Posterior cingulate gyrus (tissue), 11 donors: ENCODE measurements around the gene MAP1B.

Experiments
- DNase-seq, 10 donors: peaks; one replicate each; pipeline versions ENCODE4 v3.0.0 to v3.0.0-alpha.2; 2020 to 2021; ENCODE audit warnings: mixed read lengths in 3 of 10
- intact Hi-C: fragments of 100-400 bp; cut with DNase I; formaldehyde crosslinking; loops from one replicate; pipeline ENCODE4 v1.15.1; 2023

MAP1B gene

GRCh38 chr5:72126796-72127195, 19.5 kb downstream of the MAP1B start:
- DNase-seq = no peak
- intact Hi-C loops = no loop called here

- intact Hi-C loops = no loop called here
- no peak for DNase-seq
Observed at GRCh38 chr5:72129725-72130124, 22.4 kb downstream of the MAP1B start.

- no peak for DNase-seq
- intact Hi-C loops = no loop called here
Observed at GRCh38 chr5:72130351-72130761, 23.1 kb downstream of the MAP1B start.

GRCh38 chr5:72133212-72133990, 26.1 kb downstream of the MAP1B start:
- DNase-seq = no peak
- intact Hi-C loops = no loop called here

GRCh38 chr5:72134226-72134899, 27.1 kb downstream of the MAP1B start:
- DNase-seq = no peak
- intact Hi-C loops = no loop called here

- DNase-seq = no peak
- intact Hi-C loops = loop anchor here (1.0 to 5.0 kb wide), 2 partner anchors 107 to 169 kb away; no protein-coding TSS in a partner anchor
Observed at GRCh38 chr5:72137826-72138409, 30.6 kb downstream of the MAP1B start.

- no peak for DNase-seq
- intact Hi-C loops = loop anchor here (5.0 kb wide), 1 partner anchor 168 kb away; no protein-coding TSS in a partner anchor
Observed at GRCh38 chr5:72138943-72139521, 31.8 kb downstream of the MAP1B start.

GRCh38 chr5:72140711-72141110, 33.4 kb downstream of the MAP1B start:
- DNase-seq = no peak
- intact Hi-C loops = no loop called here

- intact Hi-C loops = no loop called here
Observed at GRCh38 chr5:72141440-72142355, 34.4 kb downstream of the MAP1B start.

GRCh38 chr5:72144762-72145161, 37.5 kb downstream of the MAP1B start:
- intact Hi-C loops = no loop called here
- peak in 1 of 10 donors; percentile 50 for DNase-seq

More at GRCh38 chr5:72141440-72142355, 34.4 kb downstream of the MAP1B start:
- peak in 1 of 10 donors; percentile 24 for DNase-seq

GRCh38 chr5:72145348-72145747, 38.1 kb downstream of the MAP1B start:
- intact Hi-C loops = no loop called here
- no peak for DNase-seq

GRCh38 chr5:72146056-72146455, 38.8 kb downstream of the MAP1B start:
- no peak for DNase-seq
- intact Hi-C loops = no loop called here

GRCh38 chr5:72147569-72147968, 40.3 kb downstream of the MAP1B start:
- DNase-seq = no peak
- intact Hi-C loops = no loop called here

GRCh38 chr5:72149742-72150141, 42.5 kb downstream of the MAP1B start:
- DNase-seq = no peak
- intact Hi-C loops = no loop called here

GRCh38 chr5:72151169-72151568, 43.9 kb downstream of the MAP1B start:
- intact Hi-C loops = no loop called here
- DNase-seq = no peak

- intact Hi-C loops = no loop called here
- DNase-seq = no peak
Observed at GRCh38 chr5:72151646-72152045, 44.4 kb downstream of the MAP1B start.

- no peak for DNase-seq
- intact Hi-C loops = no loop called here
Observed at GRCh38 chr5:72152545-72152944, 45.3 kb downstream of the MAP1B start.

- no peak for DNase-seq
- intact Hi-C loops = no loop called here
Observed at GRCh38 chr5:72153551-72153950, 46.3 kb downstream of the MAP1B start.

GRCh38 chr5:72154076-72154756, 46.9 kb downstream of the MAP1B start:
- intact Hi-C loops = no loop called here
- DNase-seq = no peak
